ENCODE data around the gene RGS12. TPM values are rescaled to one million over a fixed set of nuclear protein-coding genes. Genes with fewer than 3 reads are reported as not detected.

Gene RGS12
- total and polyA plus RNA-seq, 2 of the 13 experiments (the other 11 are each of a cell fraction or from before 2014, with no cell fraction given): 21.0 to 27.7 TPM

- peaks cover 0 to 6% of the 10 kb centered on the region in 2 experiments; a peak in 2 of 5 replicates for H3K36me3 ChIP-seq (replicated peaks in 1 of 2; ENCODE audit: control insufficient read depth in 1 of 2, insufficient read depth in 2 of 2, low read length in 2 of 2)
- no peak for DNase-seq (ENCODE audit: low spot score)
- no peak overlapping the region for H2AFZ ChIP-seq (ENCODE audit: low read length)
- no peaks in the 10 kb centered on the region for H3K27me3 ChIP-seq (ENCODE audit: control insufficient read depth in 1 of 2, insufficient read depth in 2 of 2, low read length in 2 of 2)
- no peak overlapping the region for H3K9ac ChIP-seq (ENCODE audit: insufficient read depth, low read depth, low read length)
- H4K20me1 ChIP-seq (ENCODE audit: insufficient read depth, low read length): no peaks in the 10 kb centered on the region
- POLR2A ChIA-PET: no interaction called here
- H3K9me3 ChIP-seq (ENCODE audit: low read length): no peaks in the 10 kb centered on the region
- H3K4me2 ChIP-seq (ENCODE audit: low read depth, low read length): no peak overlapping the region
- no TSS peak for BruUV-seq (replicated peaks)
- peaks cover 27% of the 10 kb centered on the region for H3K4me1 ChIP-seq (ENCODE audit: insufficient read depth, low read length)
- no peak overlapping the region for H3K4me3 ChIP-seq (replicated peaks in 1 of 3; ENCODE audit: insufficient read depth in 1 of 3, low read depth in 2 of 3, low read length in 3 of 3)
- no peak for FAIRE-seq
- 93% methylated on average over 9 of the region's 13 CpGs for WGBS (ENCODE audit: low lambda C conversion rate)
- in situ Hi-C loops (cut with HindIII; ENCODE audit: extremely low pct_ligation_motif_present, low pct_unique_long_range_greater_than_20kb) (no loop called here), intact Hi-C loops (cut with micrococcal nuclease; ENCODE audit: unreplicated experiment) (no loop called here)
- no peak overlapping the region for H3K27ac ChIP-seq (ENCODE audit: extremely low read length, insufficient read depth, low read length)
- CTCF ChIA-PET (ENCODE audit: low intra/inter-chr PET ratio, low total read pairs): no interaction called here
- no peak for TF ChIP-seq ZNF570 (CRISPR knock-in tag; IDR thresholded peaks at IDR 0.05; ENCODE audit: borderline replicate concordance)
- no peak for TF ChIP-seq ZNF672 (CRISPR knock-in tag; IDR thresholded peaks at IDR 0.05)
- TF ChIP-seq NFE2 (CRISPR knock-in tag; IDR thresholded peaks at IDR 0.05): no peak
- no peak for TF ChIP-seq SRSF4 (IDR thresholded peaks at IDR 0.05; ENCODE audit: low read depth, low read length, poor library complexity, severe bottlenecking)
- no peak for TF ChIP-seq CCAR2 (optimal IDR thresholded peaks at IDR 0.05; ENCODE audit: low read depth, low read length)
- no peak for ATAC-seq
- peaks cover 12% of the 10 kb centered on the region for H3K79me2 ChIP-seq (ENCODE audit: insufficient read depth, low read length)
These were observed 45.6 kb downstream of the RGS12 start for GRCh38 chr4:3338321-3338838.

- Histone ChIP-seq H3K27ac (ENCODE audit: extremely low read length, insufficient read depth, low read length) (no peak overlapping the region), H3K27me3 (ENCODE audit: control insufficient read depth in 1 of 2, insufficient read depth in 2 of 2, low read length in 2 of 2) (no peaks in the 10 kb centered on the region), H3K9ac (ENCODE audit: insufficient read depth, low read depth, low read length) (no peak overlapping the region), H3K4me3 (replicated peaks in 1 of 3; ENCODE audit: insufficient read depth in 1 of 3, low read depth in 2 of 3, low read length in 3 of 3) (no peak overlapping the region), H3K4me1 (ENCODE audit: insufficient read depth, low read length) (peaks cover 27% of the 10 kb centered on the region), H3K9me3 (ENCODE audit: low read length) (no peaks in the 10 kb centered on the region), H2AFZ (ENCODE audit: low read length) (no peak overlapping the region), H3K4me2 (ENCODE audit: low read depth, low read length) (no peak overlapping the region), H3K79me2 (ENCODE audit: insufficient read depth, low read length) (peaks cover 10% of the 10 kb centered on the region), H3K36me3 (replicated peaks in 1 of 2; ENCODE audit: control insufficient read depth in 1 of 2, insufficient read depth in 2 of 2, low read length in 2 of 2) (peaks cover 2 to 11% of the 10 kb centered on the region in 2 experiments; a peak in 2 of 5 replicates), H4K20me1 (ENCODE audit: insufficient read depth, low read length) (no peaks in the 10 kb centered on the region)
- FAIRE-seq (no peak), ATAC-seq (no peak), DNase-seq (ENCODE audit: low spot score) (no peak)
- no TSS peak for BruUV-seq (replicated peaks)
- CTCF ChIA-PET (ENCODE audit: low intra/inter-chr PET ratio, low total read pairs): no interaction called here
- POLR2A ChIA-PET: no interaction called here
- no peak for TF ChIP-seq ZNF747 (CRISPR knock-in tag; IDR thresholded peaks at IDR 0.05; ENCODE audit: borderline replicate concordance)
- peak; percentile 56; the same call in 1 of the 2 replicates for TF ChIP-seq ZNF121 (CRISPR knock-in tag; IDR thresholded peaks at IDR 0.05)
- in situ Hi-C loops (cut with HindIII; ENCODE audit: extremely low pct_ligation_motif_present, low pct_unique_long_range_greater_than_20kb) (no loop called here), intact Hi-C loops (cut with micrococcal nuclease; ENCODE audit: unreplicated experiment) (no loop called here)
- WGBS (ENCODE audit: low lambda C conversion rate): 94% methylated on average over 10 of the region's 10 CpGs
These were observed 46.2 kb downstream of the RGS12 start for GRCh38 chr4:3338976-3339531.

Measured in HepG2 (cell line).